Activated T-cell treated with anti-CD3 and anti-CD28 coated beads for 24 hours (primary cell): ENCODE measurements around the gene SLC30A5.

Experiments
- DNase-seq: peaks from one replicate; pipeline ENCODE4 v3.0.0-alpha.2; 2020; ENCODE audit warnings: low read depth

Gene SLC30A5

GRCh38 chr5:69167929-69168328 is 74.1 kb downstream of the SLC30A5 start:
- no peak for DNase-seq

GRCh38 chr5:69170495-69170894 is 76.7 kb downstream of the SLC30A5 start:
- DNase-seq = no peak

- no peak for DNase-seq
These were observed 77.2 kb downstream of the SLC30A5 start for GRCh38 chr5:69170969-69171368.
